ENCODE measurements around the gene CBX6. TPM values are rescaled to one million over a fixed set of nuclear protein-coding genes. Genes with fewer than 3 reads are reported as not detected.

CBX6 gene
- polyA plus RNA-seq, 4 donors, result 37.2 to 47.8 (median 40.3) TPM

DNA sequence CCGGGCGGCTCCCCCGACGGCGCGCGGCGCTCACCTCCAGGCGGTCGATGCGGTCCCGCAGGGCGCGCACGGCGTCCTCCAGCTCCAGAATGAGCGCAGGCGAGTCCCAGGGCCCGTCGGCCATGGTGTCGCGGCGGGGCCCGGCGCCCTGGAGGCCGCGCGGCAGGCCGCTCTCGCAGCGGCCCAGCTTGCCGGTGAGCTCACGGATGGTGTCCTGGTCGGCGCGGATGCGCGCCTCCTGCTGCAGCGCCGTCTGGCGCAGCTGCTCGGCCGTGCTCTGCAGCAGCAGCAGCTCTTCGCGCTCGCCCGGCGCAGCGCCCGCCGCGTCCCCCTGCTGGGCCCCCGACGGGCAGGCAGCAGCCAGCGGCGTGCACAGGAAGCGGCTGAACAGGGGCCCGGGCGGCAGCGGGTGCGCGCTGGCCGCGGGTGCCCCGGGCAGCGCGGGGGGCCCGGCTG, 28.8 kb downstream of the CBX6 start:
- DNase-seq (ENCODE audit: low read depth in 4 of 4, low spot score in 3 of 4), result peak in 3 of 4 donors; percentile 55 to 61 (median 58)

DNA sequence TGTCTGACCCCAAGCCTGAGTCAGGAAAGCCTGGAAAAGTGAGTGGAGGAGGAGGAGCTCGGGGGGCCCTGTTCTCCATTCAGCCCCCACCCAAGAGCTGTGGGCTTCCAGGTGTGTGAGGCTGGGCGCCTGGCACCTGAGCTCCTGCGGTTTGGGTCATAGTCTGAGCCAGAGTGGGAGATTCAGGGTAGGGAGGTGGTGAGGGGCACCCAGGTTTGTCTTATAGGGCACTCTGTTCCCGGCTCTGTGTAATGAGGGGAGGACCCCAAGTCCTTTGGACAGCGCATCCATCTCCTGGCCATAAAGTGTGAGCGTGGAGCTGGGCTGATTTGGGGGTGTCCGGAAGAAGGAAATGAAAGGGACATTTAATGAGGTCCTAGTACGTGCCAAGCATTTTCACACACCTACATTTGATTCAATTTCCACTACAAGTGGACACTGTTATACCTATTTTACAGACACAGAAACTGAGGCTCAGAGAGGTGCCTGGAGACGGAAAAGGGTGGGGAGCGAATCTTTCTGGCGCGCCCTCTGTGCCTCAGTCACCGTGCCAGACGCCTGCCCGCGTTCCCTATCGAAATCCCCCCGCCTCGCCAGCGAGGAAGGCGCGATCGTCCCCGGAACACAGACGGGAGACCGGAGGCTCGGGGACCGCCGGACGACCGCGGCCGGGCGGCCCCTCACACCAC, 29.4 kb downstream of the CBX6 start:
- DNase-seq (ENCODE audit: low read depth in 4 of 4, low spot score in 3 of 4), result no peak

GRCh38 chr22:38841635-38842034, 30.4 kb downstream of the CBX6 start:
- DNase-seq (ENCODE audit: low read depth in 4 of 4, low spot score in 3 of 4), result no peak

GRCh38 chr22:38841211-38841610, 30.8 kb downstream of the CBX6 start:
- DNase-seq (ENCODE audit: low read depth in 4 of 4, low spot score in 3 of 4), result no peak

GRCh38 chr22:38840129-38840528, 31.9 kb downstream of the CBX6 start:
- no peak for DNase-seq (ENCODE audit: low read depth in 4 of 4, low spot score in 3 of 4)

DNA sequence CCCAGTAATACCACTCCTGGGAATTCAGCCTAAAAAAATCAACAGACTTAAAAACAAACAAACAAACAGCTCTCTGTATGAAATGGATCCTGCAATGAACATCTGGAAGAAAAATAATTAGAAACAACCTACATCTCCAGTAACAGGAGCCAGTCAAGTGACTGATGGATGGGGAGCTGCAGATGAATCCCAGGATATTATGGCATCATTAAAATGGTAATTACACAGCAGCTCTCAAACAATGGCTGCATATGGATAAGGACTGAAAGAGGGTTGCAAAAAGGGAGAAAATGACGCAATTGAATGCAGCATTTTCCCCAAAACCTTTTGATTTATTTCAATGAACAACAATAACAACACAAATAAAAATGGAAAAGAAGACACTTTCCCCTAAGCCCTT, 32.3 kb downstream of the CBX6 start:
- DNase-seq (ENCODE audit: low read depth in 4 of 4, low spot score in 3 of 4), result no peak

DNA sequence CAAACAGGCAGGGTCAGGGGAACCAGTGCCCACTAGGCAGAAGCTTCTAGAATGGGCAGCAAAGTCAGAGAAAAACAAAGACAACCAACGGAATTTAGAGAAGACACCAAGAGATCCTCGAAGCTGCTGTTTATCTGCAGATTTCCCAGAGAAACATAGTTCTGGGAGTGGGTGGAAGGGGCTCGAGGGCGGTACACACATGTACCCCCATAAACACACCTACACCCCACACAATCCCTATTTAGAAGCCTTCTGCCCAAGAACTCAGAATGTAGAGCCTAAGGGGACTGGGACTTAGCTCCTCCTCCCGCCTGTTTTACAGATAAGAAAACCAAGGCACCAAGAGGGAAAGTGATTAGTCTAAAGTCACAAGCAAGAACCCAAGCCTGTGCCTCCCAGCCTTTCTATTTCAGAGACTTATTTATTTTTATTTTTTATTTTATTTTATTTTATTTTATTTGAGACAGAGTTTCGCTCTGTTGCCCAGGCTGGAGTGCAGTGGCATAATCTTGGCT, 34.5 kb downstream of the CBX6 start:
- no peak for DNase-seq (ENCODE audit: low read depth in 4 of 4, low spot score in 3 of 4)

GRCh38 chr22:38835888-38836301, 36.1 kb downstream of the CBX6 start:
- no peak for DNase-seq (ENCODE audit: low read depth in 4 of 4, low spot score in 3 of 4)

- no peak for DNase-seq (ENCODE audit: low read depth in 4 of 4, low spot score in 3 of 4)
Observed at GRCh38 chr22:38834991-38835390, 37.0 kb downstream of the CBX6 start.

DNA sequence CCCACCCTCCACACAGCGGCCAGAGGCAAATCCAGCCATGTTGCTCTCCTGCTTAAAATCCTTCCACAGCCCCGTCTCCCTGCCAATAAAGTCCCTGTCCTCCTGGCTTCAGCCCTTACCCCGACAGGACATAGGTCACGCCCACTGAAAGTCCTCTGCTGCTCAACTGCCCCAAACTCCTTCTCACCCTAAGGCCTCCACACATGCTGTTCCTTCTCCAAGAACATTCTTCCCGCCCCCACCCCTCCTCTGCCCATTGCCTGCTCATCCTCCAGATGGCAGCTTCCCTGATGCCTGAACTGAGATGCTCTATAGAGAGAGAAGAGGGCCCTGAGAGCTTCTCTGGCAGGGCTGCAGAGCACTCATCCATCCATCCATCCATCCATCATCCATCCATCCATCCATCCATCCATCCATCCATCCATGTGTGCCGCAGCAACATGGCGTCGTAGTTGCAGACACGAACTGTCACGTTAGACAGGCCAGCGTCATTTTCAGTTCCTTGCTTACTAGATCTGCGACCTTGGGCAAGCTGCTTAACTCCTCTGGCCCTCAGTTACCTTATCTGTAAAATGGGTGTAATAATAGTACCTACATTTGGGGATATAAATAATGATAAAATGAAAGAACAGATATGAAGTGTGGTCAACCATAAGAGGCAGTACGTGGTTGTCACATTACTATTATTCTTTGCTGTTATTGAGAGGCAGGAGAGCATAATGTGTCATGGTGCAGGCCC, 37.6 kb downstream of the CBX6 start:
- DNase-seq (ENCODE audit: low read depth in 4 of 4, low spot score in 3 of 4), result no peak

GRCh38 chr22:38833061-38833460, 39.0 kb downstream of the CBX6 start:
- no peak for DNase-seq (ENCODE audit: low read depth in 4 of 4, low spot score in 3 of 4)

GRCh38 chr22:38832005-38832978, 39.7 kb downstream of the CBX6 start:
- no peak for DNase-seq (ENCODE audit: low read depth in 4 of 4, low spot score in 3 of 4)

DNA sequence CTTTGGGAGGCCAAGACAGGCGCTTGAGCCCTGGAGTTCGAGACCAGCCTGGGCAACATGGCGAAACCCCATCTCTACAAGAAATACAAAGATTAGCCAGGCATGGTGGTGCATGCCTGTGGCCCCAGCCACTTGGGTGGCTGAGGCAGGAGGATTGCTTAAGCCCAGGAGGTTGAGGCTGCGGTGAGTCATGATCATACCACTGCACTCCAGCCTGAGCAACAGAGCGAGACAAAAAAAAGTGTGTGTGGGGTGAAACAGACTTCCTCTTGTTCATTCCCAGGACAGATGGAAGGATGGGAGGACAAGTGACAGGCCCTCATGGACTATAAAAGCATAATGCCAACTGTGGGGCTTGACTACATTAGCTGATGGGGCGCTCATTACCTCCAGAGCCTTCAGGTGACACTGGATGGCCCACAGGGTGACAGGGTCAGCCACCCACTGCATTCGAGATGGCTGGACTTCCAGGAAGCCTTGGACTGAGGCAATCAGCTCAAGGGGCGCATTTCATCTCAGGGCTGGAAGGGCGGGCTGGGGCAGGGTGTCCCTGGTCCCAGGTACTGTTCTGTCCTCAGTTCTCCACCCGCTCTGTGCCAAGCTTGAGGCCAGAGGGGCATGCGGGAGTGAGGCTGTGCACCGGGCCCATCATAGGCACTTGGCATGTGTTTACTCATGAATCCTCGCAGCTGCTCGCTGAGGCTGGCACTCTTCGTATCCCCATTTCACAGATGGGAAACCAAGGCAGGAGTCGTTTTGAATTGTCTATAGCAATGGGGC, 40.7 kb downstream of the CBX6 start:
- no peak for DNase-seq (ENCODE audit: low read depth in 4 of 4, low spot score in 3 of 4)

- no peak for DNase-seq (ENCODE audit: low read depth in 4 of 4, low spot score in 3 of 4)
Observed at GRCh38 chr22:38830845-38831108, 41.2 kb downstream of the CBX6 start.

DNA sequence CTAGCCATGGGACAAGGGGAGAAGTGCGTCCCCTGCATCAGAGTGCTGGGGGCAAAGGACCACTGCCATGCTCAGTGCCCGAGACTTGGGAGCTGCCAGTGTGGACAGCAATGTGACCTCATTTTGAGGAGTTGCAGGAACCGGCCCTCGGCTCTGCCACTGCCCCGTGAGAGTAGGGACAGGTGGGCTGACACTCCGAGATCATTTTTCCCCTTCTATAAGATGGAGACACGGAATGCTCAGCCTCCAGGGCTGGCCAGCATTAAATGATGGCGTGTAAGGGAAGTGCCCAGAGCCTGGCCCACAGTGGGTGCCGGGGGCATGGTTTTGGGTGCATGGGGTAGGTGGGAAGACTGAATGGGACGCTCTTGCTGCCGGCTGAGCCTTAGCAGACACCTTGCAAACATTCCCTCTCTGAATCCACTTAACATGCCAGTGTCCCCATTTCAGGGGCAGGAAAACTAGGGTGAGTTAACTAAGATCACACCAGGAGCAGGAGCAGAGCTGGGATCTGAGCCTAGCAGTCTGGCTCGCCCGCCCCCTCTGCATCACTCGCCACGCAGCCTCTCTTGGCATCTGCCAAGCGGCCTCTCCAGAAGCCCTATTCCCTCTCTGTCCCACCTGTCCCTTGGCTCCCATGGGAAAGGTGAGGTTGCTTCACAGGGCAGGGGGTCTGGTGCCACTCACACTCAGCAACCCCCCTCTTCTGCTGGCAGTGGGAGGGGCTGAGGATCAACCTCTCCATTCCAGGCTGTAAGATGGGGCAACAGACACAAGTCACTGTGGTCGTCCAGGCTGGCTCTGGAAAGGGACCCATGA, 41.8 kb downstream of the CBX6 start:
- no peak for DNase-seq (ENCODE audit: low read depth in 4 of 4, low spot score in 3 of 4)

GRCh38 chr22:38829485-38829884, 42.5 kb downstream of the CBX6 start:
- no peak for DNase-seq (ENCODE audit: low read depth in 4 of 4, low spot score in 3 of 4)

GRCh38 chr22:38828616-38829205, 43.3 kb downstream of the CBX6 start:
- no peak for DNase-seq (ENCODE audit: low read depth in 4 of 4, low spot score in 3 of 4)

DNA sequence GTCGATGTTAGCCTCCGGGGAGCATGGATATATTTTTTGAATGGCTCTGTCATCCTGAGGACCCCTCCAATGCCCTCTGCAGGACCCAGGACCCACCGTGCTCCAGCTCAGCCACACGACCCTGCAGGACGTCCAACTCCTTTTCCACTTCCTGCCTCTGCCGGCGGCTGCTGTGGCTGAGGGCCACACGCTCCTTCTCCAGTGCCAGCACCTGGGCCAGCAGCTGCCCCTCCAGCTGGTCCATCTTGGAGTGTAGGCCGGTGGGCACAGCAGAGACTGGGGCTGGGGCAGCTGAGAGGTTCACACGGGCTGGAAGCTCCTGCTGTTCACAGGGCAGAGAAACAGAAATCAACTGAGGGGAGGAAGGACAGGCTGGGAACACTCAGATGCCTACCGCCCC, 43.8 kb downstream of the CBX6 start:
- no peak for DNase-seq (ENCODE audit: low read depth in 4 of 4, low spot score in 3 of 4)

DNA sequence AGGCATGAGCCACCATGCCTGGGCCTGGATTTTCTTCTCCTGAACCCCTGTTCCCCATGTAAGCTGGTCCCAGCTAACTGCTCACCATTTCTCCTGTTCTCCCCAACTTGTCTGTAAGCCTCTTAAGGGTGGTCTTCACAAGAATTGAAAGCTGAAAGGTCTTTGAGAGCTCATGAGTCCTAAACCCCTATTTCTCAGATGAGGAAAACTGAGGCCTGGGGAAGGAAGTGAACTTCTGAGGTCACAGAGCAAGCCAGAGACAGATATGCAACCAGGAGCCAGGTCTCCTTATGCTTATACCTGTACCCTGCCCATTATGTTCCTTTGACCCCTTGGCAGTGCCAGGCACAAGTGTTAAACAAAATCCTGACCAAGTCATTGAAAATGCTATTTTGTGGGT, 44.5 kb downstream of the CBX6 start:
- DNase-seq (ENCODE audit: low read depth in 4 of 4, low spot score in 3 of 4), result no peak
